Esophagus mucosa (tissue), 1 donor: ENCODE measurements around the gene MYO7A. TPM values are rescaled to one million over a fixed set of nuclear protein-coding genes. Genes with fewer than 3 reads are reported as not detected.

Experiments
- ATAC-seq: fragments of 200-7000 bp; cut with Tn5 transposase; one replicate; pipeline ENCODE4 v1.9.1; 2020
- total RNA-seq: library from RNA; stranded (reverse); gene quantifications from one replicate; pipeline ENCODE4 v1.2.4, GENCODE V29; 2023
- donor health status: DM: yes; HTN: yes; CAD: no.

Gene MYO7A
- total RNA-seq, 1 donor from 2014 or later = 0.96 TPM

DNA sequence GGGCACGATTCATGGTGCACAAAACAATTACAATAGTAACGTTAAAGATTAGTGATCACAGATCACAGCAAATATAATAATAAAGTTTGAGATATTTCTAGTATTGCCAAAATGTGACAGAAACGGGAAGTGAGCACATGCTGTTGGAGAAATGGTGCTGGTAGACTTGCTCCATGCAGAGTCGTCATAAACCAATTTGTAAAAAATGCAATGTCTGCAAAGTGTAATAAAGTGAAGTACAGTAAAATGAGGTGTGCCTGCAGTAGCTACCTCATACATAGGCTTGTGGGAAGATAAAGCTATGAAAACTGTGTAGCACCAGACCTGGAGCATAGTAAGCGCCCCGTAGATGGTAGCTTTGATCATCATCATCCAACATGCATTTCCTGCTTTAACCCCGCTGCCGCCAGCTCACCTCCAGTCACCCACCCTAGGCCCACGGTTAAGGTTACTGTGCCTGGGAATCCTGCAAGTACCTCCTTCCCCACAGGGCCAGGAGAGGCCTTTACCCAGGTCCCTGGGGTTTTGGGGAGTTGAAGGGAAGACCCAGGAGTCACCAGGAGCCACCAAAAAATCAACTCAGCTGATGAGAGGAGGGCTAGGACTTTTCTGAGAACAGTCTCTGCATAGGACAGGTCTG is 59.2 kb downstream of the MYO7A start:
- ATAC-seq = no peak

- peak; percentile 73 for ATAC-seq
Measured at GRCh38 chr11:77187776-77188632, 60.0 kb downstream of the MYO7A start.

GRCh38 chr11:77188633-77189491 is 60.8 kb downstream of the MYO7A start:
- no peak for ATAC-seq

DNA sequence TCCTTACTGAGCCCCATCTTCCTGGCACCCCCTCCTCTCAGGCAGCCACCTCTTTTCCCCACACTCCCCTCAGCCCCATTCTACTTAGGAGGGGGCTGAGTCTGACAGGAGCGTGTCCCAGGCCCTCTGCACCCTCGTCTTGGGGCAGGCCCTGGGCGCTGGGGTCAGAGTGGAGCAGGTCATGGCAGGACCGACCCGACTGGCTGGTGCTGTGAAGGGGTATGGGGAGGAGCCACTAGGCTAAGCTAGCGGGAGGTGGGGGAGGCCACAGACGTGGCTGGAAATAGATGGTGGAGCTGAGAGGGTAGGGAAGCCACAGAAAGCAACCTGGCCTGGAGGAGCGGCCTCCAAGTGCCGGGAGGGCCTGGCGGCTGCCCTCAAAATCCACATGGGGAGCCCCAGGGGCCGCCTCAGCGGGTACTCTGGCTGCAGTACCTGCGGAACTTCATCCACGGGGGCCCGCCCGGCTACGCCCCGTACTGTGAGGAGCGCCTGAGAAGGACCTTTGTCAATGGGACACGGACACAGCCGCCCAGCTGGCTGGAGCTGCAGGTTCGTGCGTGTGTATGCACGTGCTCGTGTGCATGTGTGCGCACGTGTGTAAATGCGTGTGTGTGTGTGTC is 61.7 kb downstream of the MYO7A start:
- ATAC-seq = no peak

GRCh38 chr11:77190331-77191075 is 62.5 kb downstream of the MYO7A start:
- no peak for ATAC-seq

DNA sequence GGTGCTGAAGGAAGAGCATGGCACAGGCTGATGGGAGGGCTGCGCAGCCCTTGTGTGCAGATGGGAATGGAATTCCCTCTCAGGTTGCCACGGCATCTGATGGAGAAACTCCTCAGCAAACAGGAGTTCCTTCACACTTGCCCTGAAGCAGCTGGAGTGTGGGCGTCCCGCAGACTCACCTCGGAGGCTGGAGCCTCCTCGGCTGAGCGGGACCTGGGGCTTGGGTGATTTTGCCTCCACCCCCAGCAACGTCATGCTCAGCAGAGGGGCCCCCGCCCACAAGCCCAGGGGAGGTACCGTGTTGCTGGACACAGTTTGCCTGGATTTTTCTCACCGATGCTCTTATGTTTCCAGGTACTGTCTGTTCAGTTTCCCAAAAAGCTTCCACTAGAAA is 63.4 kb downstream of the MYO7A start:
- no peak for ATAC-seq

GRCh38 chr11:77191823-77192495 is 63.9 kb downstream of the MYO7A start:
- peak; percentile 75 for ATAC-seq

DNA sequence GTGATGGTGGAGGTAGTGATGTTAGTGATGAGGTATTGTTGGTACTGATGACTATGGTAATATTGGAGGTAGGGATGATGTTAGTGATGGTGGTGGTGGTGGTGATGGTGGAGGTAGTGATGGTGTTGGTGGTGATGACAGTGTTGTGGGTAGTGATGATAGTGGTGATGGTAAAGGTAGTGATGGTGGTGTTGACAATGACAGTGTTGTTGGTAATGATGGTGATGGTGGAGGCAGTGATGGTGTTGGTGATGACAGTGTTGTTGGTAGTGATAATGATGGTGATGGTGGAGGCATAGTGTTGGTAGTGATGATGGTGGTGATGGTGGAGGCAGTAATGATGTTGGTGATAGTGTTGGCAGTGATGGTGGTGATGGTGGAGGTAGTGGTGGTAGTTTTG is 65.1 kb downstream of the MYO7A start:
- no peak for ATAC-seq

DNA sequence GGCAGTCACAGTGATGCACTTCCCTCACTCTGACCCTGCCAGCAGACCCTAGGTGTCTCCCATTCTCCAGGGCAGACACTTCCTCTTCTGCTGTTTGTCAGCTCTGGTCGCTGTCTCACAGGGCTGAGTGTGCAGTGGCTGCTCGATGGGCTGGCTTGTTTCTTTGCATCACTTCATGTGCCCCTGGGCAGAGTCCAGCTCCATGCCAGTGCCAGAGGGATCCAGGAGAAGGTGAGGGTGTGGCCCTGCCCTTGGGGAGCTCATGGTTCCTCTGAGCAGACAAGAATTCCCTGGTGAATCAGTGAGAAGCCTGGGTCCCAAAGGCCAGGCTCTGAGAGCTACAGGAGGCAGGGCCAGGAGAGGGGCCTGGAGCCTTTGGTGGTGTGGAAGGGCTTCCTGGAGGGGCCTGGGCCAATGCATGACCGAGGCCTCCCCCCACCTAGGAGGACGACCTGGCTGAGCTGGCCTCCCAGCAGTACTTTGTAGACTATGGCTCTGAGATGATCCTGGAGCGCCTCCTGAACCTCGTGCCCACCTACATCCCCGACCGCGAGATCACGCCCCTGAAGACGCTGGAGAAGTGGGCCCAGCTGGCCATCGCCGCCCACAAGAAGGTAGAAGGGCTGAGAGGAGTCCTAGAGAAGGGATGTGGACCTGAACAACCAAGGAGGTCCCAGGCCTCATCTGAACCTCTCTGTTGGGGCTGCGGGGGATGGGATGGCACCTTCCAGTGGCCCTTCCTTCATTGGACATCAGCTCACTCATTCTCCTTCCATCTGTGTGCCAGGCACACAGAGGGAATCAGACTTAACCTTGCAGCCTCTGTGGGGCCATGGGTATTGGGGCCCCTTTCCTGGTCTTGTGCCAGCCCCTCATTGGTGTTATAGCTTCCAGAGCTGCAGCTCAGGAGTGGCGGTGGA is 66.1 kb downstream of the MYO7A start:
- ATAC-seq = no peak

- ATAC-seq = no peak
Measured at GRCh38 chr11:77195071-77195755, 67.2 kb downstream of the MYO7A start.

GRCh38 chr11:77196961-77197360 is 68.9 kb downstream of the MYO7A start:
- ATAC-seq = no peak

DNA sequence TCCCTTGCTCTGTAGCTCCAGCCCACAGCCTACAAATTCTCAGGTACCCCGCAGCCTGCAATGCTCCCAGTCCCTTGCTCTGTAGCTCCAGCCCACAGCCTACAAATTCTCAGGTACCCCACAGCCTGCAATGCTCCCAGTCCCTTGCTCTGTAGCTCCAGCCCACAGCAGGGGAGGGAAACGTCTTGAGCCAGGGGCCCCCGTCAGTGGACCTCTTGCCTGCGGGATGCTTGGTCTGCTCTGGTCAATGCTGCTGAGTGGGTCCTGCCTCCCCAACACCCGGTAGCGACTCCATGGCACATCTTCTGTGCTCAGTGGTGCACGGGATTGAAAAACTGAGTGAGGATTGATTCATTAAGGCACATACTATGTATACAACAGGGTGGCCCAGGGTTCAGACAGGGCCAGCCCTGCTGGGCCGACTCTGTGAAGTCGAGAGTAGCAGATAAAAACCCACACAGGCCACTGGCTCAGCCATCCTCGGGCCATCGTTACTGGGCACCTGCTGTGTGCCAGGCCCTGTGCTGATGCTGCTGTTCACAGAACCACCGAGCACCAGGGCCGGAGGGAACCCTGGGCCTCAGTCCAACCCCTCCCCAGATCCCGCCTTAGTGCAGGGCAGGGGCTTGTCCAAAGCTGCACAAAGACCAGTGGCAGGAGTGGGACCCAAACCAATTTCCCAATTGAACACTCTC is 69.7 kb downstream of the MYO7A start:
- ATAC-seq = no peak

GRCh38 chr11:77198440-77198849 is 70.4 kb downstream of the MYO7A start:
- ATAC-seq = no peak

- no peak for ATAC-seq
Measured at GRCh38 chr11:77199137-77199745, 71.2 kb downstream of the MYO7A start.

- no peak for ATAC-seq
Measured at GRCh38 chr11:77200351-77201268, 72.6 kb downstream of the MYO7A start.

DNA sequence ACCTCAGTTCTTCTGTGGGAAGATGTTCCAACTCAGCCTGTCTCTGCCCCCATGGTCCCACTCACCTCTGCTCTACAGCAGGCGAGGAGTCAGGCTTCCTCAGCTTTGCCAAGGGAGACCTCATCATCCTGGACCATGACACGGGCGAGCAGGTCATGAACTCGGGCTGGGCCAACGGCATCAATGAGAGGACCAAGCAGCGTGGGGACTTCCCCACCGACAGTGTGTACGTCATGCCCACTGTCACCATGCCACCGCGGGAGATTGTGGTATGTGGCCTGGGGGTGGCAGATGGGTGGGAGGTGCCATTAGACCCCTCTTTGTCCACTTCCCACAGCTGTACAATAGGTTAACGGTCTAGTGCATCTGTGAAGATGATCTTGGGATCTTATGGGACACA is 73.3 kb downstream of the MYO7A start:
- ATAC-seq = no peak
